ENCODE results near the gene NECTIN1.

The NECTIN1 gene

DNA sequence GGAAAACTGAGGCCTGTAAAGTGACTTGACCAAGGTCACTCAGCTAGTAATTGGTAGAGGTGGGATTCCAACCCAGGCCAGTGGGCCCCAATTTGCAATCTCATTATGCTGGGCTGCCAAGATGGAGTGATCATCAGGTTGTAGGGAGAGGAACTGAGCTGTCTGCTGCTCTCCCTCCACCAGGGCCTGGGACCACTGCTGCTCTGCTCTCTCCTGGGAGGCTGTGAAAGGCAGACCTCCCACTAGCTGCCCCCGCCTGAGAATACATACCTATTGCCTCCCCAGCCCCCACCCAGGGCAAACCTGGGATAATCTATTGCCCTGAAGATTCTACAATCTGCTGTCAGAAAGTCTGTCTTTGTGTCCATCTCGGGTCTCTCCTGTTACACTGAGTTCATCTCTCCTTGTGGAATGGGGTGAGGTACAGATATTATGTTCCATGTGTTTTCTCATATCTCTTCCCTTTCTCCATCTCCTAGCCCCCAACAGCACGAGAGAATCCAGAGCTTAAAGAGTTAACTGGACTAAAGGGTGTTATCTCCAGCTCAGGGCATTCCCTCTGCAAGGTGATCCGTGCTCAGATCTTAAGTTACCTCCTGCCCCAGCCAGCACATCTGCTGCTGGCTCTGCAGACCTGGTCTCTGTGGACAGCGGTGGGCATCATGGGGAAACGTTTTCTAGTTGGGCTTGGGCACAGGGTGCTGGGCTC, 5.6 kb downstream of the NECTIN1 start:
- no peak for TF ChIP-seq CTCF (IDR thresholded peaks at IDR 0.05; ENCODE audit: extremely low read depth, missing control alignments)

DNA sequence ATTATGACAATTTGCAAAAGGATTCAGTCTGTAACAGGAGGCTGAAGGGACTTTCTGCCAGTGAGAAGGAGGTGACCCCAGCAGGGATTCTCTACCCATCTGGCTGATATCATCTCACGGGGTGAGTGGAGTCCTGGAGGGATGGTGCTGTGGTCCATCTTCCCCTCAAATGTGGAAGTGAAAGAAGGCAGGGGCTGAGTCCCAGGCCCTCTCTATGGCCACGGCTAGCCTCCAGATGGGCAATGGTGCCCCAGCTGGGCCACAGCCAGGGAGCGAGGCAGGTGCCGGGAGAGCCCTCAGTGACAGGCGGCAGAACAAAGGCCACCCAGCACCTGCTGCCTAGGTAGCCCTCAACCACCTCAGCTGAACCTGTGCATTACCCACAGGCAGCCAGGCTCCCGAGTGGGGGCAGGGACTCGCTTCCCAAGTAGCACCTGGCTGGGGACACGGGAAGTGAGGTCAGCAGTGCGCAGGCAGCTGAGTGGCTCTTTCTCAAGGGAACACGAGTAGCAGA, 6.7 kb downstream of the NECTIN1 start:
- TF ChIP-seq CTCF (IDR thresholded peaks at IDR 0.05; ENCODE audit: extremely low read depth, missing control alignments) = no peak
- DNase-seq (ENCODE audit: low spot score) = peak; percentile 58

More for the DNA sequence above, 5.6 kb downstream of the NECTIN1 start:
- no peak for DNase-seq (ENCODE audit: low spot score)

- TF ChIP-seq CTCF (IDR thresholded peaks at IDR 0.05; ENCODE audit: extremely low read depth, missing control alignments) = peak; percentile 42
- DNase-seq (ENCODE audit: low spot score) = no peak
Measured at GRCh38 chr11:119721129-119722120, 7.6 kb downstream of the NECTIN1 start.

DNA sequence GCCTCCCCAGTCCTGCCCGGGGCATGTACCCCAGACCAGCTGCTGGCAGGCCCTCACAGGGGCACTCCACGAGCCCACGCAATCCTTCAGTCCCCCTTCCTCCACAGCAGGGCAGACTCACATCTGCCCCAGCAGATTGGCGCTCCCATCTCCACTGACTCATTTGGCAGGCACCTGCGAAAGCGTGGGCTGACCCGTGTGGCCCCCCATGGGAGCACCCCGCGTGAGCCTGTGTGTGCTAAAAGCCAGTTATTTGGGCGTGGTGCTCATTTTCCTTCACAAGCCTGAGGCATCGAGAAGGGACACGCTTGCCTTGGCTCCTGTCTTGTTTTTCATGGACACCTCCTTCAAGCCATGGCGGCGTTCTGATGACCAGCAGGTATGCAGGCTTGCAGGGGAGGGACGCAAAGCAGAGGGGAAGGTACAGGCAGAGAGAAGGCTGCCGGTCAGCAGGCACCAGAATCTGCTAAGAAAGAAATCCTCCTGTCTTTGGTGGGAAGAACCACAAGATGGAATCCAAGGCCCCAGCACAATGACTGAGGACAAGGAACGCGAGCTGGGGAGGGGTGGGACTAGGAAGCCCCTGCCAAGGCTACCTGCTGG, 8.6 kb downstream of the NECTIN1 start:
- no peak for TF ChIP-seq CTCF (IDR thresholded peaks at IDR 0.05; ENCODE audit: extremely low read depth, missing control alignments)
- DNase-seq (ENCODE audit: low spot score) = no peak

- no peak for TF ChIP-seq CTCF (IDR thresholded peaks at IDR 0.05; ENCODE audit: extremely low read depth, missing control alignments)
- DNase-seq (ENCODE audit: low spot score) = no peak
Measured at GRCh38 chr11:119717839-119718534, 11.0 kb downstream of the NECTIN1 start.

DNA sequence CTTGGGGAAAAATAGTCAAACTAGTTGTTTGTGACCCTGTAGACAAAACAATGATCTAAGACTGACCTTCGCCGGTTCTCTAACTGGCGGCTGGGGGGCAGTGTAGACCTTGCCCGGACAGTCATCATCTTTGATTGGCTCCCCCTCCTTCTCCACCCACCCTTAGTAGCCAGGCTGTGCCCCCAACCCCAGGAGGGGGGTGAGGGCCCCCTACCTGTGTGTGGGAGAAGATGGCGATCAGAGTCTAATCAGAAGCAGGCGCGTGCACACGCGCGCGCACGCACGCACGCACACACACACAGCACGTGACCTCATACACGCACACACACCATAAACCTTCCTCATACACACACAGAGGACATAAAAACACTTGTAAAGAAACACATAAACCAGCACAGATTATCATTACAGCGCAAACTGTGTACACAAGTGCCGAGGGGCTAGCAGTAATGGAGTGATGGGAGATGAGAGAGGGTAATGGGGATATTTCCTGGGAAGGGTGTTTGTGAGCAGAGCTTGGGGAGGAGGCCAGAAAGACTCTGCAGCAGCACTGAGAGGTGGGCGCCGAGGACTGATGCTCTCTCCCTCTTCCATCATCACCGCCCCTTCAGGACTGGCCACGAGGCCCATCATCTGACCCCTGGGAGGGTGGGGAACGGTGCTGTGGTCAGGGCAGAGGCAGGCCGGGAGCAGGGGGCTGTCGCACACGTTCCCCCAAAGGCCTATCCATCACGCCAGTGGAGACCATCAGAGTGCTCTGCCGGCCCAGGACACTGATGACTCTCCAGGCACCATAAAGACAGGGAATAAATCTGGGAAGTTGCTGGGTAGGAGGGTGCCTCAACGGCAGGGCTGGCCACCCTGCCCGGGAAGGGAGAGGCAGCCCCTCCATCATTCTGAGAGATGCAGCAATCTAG, 12.2 kb downstream of the NECTIN1 start:
- no peak for TF ChIP-seq CTCF (IDR thresholded peaks at IDR 0.05; ENCODE audit: extremely low read depth, missing control alignments)
- no peak for DNase-seq (ENCODE audit: low spot score)
